Frontal cortex (tissue), 4 donors: ENCODE results near the gene FLNC. TPM values are rescaled to one million over a fixed set of nuclear protein-coding genes. Genes with fewer than 3 reads are reported as not detected.

ENCODE experiments used
- DNase-seq, 2 donors: peaks; one replicate each; pipeline ENCODE4 v3.0.0; 2012; ENCODE audit warnings: low spot score in 2 of 2
- FAIRE-seq: peaks from 2 replicates; lab custom pipeline; 2012; peaks lifted over from hg19 to GRCh38; lab: Jason Lieb, UNC
- total RNA-seq: library from RNA; depleted of rRNA; stranded (reverse); fragments of >200 nt; gene quantifications from one replicate; pipeline ENCODE4 v1.2.3, GENCODE V29; 2014
- donor health status: control.
- donor health status: control.
- donor health status: control.

The FLNC gene
- total RNA-seq, 1 donor from 2014 or later: 2.4 TPM

- no peak for DNase-seq
- no peak for FAIRE-seq
Measured at GRCh38 chr7:128827971-128828711, 2.1 kb upstream of the FLNC start.

DNA sequence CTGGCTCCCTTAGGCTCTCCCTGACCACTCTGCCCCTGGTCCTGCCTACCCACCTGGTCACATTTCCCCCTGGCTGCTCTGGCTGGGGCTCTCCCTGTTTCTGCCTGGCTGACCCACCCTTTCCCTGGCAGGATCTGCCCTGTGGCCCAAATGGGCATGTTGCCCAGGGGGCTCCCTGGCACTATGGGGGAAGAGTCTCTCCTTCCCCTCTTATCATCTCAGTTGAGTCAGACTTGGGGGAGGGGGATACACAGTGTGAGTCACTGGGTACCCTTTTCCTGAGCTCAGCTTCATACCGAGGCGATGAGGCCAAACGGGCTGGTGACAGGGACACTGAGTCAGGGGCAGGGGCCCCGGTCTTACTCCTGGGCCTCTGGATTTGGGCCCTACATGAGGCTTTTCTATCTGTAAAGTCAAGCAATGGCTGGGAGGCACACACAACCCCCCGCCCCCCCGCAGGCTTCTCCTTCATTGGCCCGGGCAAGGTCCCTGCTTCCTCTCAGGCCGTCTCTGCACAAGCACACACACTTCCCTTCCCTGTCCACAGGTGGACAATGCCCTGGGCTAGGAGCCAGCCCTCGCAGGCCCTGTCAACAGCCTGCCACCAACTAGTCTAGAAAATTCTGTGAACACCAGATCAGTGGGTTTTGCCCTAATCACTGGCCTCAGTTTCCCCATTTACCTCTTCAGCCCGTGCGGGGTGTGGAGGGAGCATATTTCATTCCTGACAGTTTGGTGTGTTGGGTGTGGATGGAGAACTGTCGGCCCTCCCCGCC is 627 bp upstream of the FLNC start:
- FAIRE-seq: no peak
- no peak for DNase-seq

GRCh38 chr7:128831178-128831993 is 1.2 kb downstream of the FLNC start:
- FAIRE-seq: no peak
- DNase-seq: no peak

GRCh38 chr7:128831994-128832879 is 2.0 kb downstream of the FLNC start:
- DNase-seq (peak; percentile 47 to 58), FAIRE-seq (no peak)

GRCh38 chr7:128832880-128833147 is 2.6 kb downstream of the FLNC start:
- no peak for DNase-seq
- FAIRE-seq: no peak

- DNase-seq (peak; percentile 66 to 79), FAIRE-seq (no peak)
Measured at GRCh38 chr7:128833148-128833945, 3.1 kb downstream of the FLNC start.

GRCh38 chr7:128833946-128834325 is 3.7 kb downstream of the FLNC start:
- DNase-seq (no peak), FAIRE-seq (no peak)

GRCh38 chr7:128835231-128835751 is 5.1 kb downstream of the FLNC start:
- no peak for FAIRE-seq
- no peak for DNase-seq

DNA sequence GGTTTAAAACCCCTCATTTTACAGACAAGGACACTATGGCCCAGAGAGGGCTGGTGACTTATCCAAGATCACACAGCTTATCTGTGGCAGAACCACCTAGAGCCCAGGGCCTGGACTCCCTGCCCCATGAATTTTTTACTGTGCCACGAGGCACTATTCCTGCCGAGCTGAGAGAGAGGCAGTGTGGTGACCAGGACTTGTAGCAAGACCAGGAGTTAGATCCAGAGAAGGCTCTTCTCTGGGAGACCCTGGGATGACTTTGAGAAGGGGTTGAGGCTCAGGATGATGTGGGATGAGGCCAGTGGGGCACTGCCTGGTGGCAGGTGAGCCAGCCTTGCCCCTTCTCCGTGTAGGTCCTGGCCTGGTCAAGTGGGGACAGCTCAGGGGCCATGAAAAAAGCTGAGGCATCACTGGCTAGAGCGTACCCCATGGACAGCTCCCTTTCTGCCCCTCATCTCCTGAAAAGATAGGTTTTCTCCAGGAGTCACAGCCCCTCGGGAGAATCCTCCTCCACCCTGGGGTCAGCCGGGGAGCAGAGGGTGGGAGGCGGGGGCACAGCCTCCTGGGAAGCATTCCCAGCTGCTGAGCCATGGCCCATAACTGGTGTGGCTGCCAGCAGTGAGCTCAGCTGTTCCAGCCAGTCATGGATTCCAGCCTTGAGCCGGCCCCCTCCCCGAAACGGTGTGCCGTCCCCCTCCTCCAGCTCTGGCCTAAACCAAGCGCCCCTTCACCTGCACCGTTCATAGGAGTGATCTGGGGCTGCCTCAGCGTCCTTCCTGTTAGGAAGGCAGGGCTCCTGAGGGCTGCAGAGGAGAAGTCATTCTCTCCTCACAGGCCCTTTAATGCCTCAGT is 5.8 kb downstream of the FLNC start:
- FAIRE-seq (no peak), DNase-seq (peak in 1 of 2 donors; percentile 12)

- DNase-seq (peak; percentile 54 to 62), FAIRE-seq (no peak)
Measured at GRCh38 chr7:128836729-128837348, 6.6 kb downstream of the FLNC start.

DNA sequence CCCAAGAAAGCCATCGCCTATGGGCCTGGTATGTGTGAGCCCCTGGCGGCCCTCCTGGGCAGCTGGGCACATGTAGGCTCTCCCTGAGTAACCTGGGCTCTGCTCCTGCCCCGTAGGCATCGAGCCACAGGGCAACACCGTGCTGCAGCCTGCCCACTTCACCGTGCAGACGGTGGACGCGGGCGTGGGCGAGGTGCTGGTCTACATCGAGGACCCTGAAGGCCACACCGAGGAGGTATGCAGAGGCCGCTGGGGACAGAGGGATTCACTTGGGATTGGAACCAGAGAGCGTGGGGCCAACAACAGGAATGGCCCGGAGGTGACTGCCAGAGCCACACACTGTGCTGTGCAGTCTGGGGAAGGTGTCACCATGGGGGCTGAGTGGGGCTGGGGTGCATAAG is 7.3 kb downstream of the FLNC start:
- FAIRE-seq (no peak), DNase-seq (no peak)

DNA sequence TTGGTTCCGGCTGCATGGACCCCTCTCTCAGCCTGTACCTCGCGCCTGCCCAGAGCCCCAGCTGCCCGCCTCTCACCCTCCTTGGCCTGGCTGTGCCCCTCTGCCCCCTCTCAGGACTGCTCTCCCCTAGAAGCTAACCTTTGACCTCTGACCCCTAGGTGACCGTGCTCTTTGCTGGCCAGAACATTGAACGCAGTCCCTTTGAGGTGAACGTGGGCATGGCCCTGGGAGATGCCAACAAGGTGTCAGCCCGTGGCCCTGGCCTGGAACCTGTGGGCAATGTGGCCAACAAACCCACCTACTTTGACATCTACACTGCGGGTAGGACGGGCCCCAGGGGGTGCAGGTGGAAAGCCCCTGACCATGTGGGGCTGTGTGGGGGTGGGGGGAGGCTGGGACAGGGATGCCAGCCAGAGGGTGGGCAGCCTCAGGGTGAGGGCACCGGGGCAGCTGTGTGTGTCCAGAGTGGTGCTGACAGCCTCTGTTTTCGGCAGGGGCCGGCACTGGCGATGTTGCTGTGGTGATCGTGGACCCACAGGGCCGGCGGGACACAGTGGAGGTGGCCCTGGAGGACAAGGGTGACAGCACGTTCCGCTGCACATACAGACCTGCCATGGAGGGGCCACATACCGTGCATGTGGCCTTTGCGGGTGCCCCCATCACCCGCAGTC is 8.0 kb downstream of the FLNC start:
- FAIRE-seq: no peak

GRCh38 chr7:128838981-128839731 is 8.9 kb downstream of the FLNC start:
- FAIRE-seq: no peak
- DNase-seq: no peak

More for the DNA sequence above, 8.0 kb downstream of the FLNC start:
- DNase-seq: no peak

DNA sequence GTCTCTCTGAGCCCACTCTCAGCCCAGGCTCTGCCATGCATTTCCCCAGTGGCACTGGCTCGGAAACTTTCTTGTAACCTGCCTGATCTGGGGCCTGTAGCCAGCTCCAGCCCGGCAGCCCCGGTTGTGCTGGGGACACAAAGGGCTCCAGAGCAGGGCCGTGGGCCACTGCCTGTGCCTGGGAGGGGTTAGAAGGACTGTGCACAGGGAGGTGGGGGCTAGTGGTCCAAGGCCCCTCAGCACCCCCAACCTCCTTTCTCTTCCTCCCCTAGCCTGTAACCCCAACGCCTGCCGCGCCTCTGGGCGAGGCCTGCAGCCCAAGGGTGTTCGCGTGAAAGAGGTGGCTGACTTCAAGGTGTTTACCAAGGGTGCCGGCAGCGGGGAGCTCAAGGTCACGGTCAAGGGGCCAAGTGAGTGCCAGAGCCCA is 9.6 kb downstream of the FLNC start:
- no peak for DNase-seq
- no peak for FAIRE-seq

- no peak for FAIRE-seq
- DNase-seq: no peak
Measured at GRCh38 chr7:128840326-128841170, 10.3 kb downstream of the FLNC start.
